SJSA1 (cell line): ENCODE measurements around the gene DHRS7B. TPM values are rescaled to one million over a fixed set of nuclear protein-coding genes. Genes with fewer than 3 reads are reported as not detected.

Experiments
- DNase-seq, 2 experiments: peaks; one replicate each; pipeline ENCODE4 v3.0.0-alpha.2; 2015 to 2020; ENCODE audit warnings: low spot score in 2 of 2, low read depth in 1 of 2
- H3K27ac ChIP-seq: fragments of 250-450 bp; sonication (Bioruptor Pico); 2 replicates; pipeline ENCODE4 v1.5.1; 2020; ENCODE audit warnings: mild to moderate bottlenecking, moderate library complexity
- H3K27me3 ChIP-seq: fragments of 250-450 bp; sonication (Bioruptor Pico); replicated peaks from 2 replicates; pipeline ENCODE4 v1.5.1; 2020; ENCODE audit warnings: mild to moderate bottlenecking, moderate library complexity
- H3K36me3 ChIP-seq: fragments of 250-450 bp; sonication (Bioruptor Pico); 2 replicates; pipeline ENCODE4 v1.5.1; 2020; ENCODE audit warnings: mild to moderate bottlenecking
- H3K4me1 ChIP-seq: fragments of 250-450 bp; sonication (Bioruptor Pico); replicated peaks from 2 replicates; pipeline ENCODE4 v1.6.1; 2021; ENCODE audit warnings: mild to moderate bottlenecking
- H3K4me3 ChIP-seq: fragments of 250-450 bp; sonication (Bioruptor Pico); 2 replicates; pipeline ENCODE4 v1.5.1; 2020; ENCODE audit warnings: mild to moderate bottlenecking
- H3K9me3 ChIP-seq: fragments of 250-450 bp; sonication (Bioruptor Pico); replicated peaks from 2 replicates; pipeline ENCODE4 v1.5.1; 2020; ENCODE audit warnings: mild to moderate bottlenecking
- total RNA-seq: library from RNA; depleted of rRNA; stranded (reverse); fragments of >200 nt; shearing (Covaris generic); gene quantifications from 2 replicates; pipeline ENCODE4 v1.2.3, GENCODE V29; 2014

Gene DHRS7B
- total RNA-seq, 1 experiment from 2014 or later, result 33.8 TPM

DNA sequence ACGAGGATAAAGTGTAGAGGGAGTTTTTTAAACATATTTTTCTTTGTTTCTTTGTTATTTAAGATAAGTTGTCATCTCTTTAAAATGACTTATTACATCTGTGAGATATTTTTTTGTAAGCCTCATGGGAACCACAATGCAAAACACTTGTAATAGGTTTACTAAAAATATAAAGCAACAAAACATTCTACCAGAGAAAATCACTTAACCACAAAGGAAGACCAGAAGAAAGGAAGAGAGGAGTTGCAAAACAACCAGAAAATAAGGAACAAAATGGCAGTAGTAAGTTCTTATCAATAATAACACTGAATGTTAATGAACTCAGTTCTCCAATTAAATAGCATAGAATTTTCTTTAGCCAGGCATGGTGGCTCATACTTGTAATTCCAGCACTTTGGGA lies 22.9 kb downstream of the DHRS7B start:
- H3K4me3 ChIP-seq, result no peak overlapping the region
- no peaks in the 10 kb centered on the region for H3K36me3 ChIP-seq
- H3K9me3 ChIP-seq, result no peaks in the 10 kb centered on the region
- no peak overlapping the region for H3K27ac ChIP-seq
- H3K27me3 ChIP-seq, result no peaks in the 10 kb centered on the region
- H3K4me1 ChIP-seq, result no peaks in the 10 kb centered on the region
- no peak for DNase-seq

DNA sequence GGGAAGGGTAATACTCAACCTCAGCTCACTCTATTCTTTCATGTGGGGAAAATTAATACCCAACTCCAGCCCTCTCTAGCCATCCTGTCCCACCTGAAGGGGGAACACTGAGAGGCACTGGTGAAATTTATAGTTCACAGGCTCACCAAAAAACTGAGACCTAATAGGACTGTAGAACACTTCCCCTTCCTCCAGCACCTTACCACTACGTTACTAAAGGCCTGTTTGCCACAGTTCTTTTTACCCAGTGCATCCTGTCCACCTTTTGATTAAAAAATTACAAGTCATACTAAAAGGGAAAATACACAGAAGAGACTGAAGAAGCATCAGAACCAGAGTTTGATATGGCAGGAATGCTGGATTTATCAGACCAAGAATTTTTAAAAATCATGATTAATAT lies 26.0 kb downstream of the DHRS7B start:
- H3K4me1 ChIP-seq, result no peaks in the 10 kb centered on the region
- no peak overlapping the region for H3K4me3 ChIP-seq
- no peaks in the 10 kb centered on the region for H3K36me3 ChIP-seq
- H3K9me3 ChIP-seq, result no peaks in the 10 kb centered on the region
- no peak overlapping the region for H3K27ac ChIP-seq
- DNase-seq, result no peak
- H3K27me3 ChIP-seq, result no peaks in the 10 kb centered on the region

GRCh38 chr17:21157586-21158370 lies 31.0 kb downstream of the DHRS7B start:
- DNase-seq, result no peak
- Histone ChIP-seq H3K27ac (no peak overlapping the region), H3K4me3 (no peak overlapping the region), H3K27me3 (no peaks in the 10 kb centered on the region), H3K36me3 (no peaks in the 10 kb centered on the region), H3K4me1 (no peaks in the 10 kb centered on the region), H3K9me3 (no peaks in the 10 kb centered on the region)

- Histone ChIP-seq H3K4me3 (no peak overlapping the region), H3K4me1 (no peaks in the 10 kb centered on the region), H3K36me3 (no peaks in the 10 kb centered on the region), H3K27ac (no peak overlapping the region), H3K27me3 (no peaks in the 10 kb centered on the region), H3K9me3 (no peaks in the 10 kb centered on the region)
- DNase-seq, result no peak
Observed at GRCh38 chr17:21160401-21160800, 33.6 kb downstream of the DHRS7B start.

- DNase-seq, result no peak
- no peaks in the 10 kb centered on the region for H3K36me3 ChIP-seq
- no peaks in the 10 kb centered on the region for H3K4me1 ChIP-seq
- no peaks in the 10 kb centered on the region for H3K27me3 ChIP-seq
- H3K4me3 ChIP-seq, result no peak overlapping the region
- H3K27ac ChIP-seq, result no peak overlapping the region
- H3K9me3 ChIP-seq, result no peaks in the 10 kb centered on the region
Observed at GRCh38 chr17:21161498-21162393, 35.0 kb downstream of the DHRS7B start.

DNA sequence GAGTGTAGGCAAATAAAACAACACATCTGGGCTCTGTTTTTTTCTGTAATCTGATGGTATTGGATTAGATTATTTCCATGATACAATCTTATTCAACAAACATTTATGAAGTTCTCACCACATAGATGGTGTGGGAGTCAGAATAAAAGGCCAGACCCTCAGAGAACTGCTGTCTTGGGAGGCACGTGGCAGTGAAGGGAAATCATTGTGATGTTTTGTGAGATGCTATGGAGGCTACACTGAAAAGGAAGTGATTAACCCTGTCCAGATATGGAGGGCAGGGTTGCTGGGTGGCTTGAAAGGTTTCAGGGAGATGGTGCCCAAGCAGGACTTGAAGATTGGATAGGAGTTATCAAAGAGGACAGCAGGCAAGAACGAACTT lies 35.6 kb downstream of the DHRS7B start:
- Histone ChIP-seq H3K27me3 (no peaks in the 10 kb centered on the region), H3K36me3 (no peaks in the 10 kb centered on the region), H3K4me1 (no peaks in the 10 kb centered on the region), H3K4me3 (no peak overlapping the region), H3K27ac (no peak overlapping the region), H3K9me3 (no peaks in the 10 kb centered on the region)
- no peak for DNase-seq

DNA sequence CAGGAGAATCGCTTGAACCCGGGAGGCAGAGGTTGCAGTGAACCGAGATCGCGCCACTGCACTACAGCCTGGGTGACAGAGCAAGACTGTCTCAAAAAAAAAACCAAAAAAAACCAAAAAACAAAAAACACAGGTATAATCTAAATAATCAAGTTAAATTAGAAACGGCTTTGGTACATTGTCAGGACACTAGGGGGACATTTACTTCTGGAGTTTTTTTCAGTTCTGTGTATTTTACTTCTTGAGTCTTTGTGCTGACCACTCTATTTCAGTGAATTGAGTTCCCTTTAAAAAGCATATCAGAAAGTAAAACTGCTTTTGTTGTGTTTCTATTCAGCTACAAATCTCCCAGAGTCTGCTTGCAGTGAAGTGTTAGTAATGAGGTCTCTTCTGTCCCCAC lies 36.3 kb downstream of the DHRS7B start:
- no peak overlapping the region for H3K27ac ChIP-seq
- no peak for DNase-seq

DNA sequence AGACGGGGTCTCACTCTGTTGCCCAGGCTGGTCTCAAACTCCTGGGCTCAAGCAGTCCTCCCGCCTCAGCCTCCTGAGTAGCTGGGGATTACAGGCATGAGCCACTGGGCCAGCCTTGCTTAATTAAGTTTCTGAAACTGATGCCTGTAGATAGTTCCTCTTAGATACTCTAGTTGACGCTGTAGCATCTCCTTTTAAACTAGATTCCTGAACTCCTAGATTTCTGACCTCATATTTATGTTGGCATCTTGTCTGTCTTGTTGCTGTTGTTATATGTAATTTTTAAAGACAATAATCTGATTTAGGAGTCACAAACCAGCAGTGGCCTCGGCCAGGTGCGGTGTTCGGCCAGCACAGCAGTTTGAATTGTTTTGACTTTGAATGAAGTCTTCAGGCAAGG lies 37.5 kb downstream of the DHRS7B start:
- H3K9me3 ChIP-seq, result no peaks in the 10 kb centered on the region
- H3K4me1 ChIP-seq, result no peaks in the 10 kb centered on the region
- no peak overlapping the region for H3K27ac ChIP-seq
- no peak for DNase-seq
- H3K36me3 ChIP-seq, result no peaks in the 10 kb centered on the region
- H3K4me3 ChIP-seq, result no peak overlapping the region
- H3K27me3 ChIP-seq, result no peaks in the 10 kb centered on the region

More for the DNA sequence above, 36.3 kb downstream of the DHRS7B start:
- Histone ChIP-seq H3K4me3 (no peak overlapping the region), H3K9me3 (no peaks in the 10 kb centered on the region), H3K36me3 (no peaks in the 10 kb centered on the region), H3K27me3 (no peaks in the 10 kb centered on the region), H3K4me1 (no peaks in the 10 kb centered on the region)

- Histone ChIP-seq H3K4me3 (no peak overlapping the region), H3K27me3 (no peaks in the 10 kb centered on the region), H3K36me3 (no peaks in the 10 kb centered on the region), H3K4me1 (no peaks in the 10 kb centered on the region), H3K27ac (no peak overlapping the region), H3K9me3 (no peaks in the 10 kb centered on the region)
- no peak for DNase-seq
Observed at GRCh38 chr17:21164620-21165019, 37.9 kb downstream of the DHRS7B start.

DNA sequence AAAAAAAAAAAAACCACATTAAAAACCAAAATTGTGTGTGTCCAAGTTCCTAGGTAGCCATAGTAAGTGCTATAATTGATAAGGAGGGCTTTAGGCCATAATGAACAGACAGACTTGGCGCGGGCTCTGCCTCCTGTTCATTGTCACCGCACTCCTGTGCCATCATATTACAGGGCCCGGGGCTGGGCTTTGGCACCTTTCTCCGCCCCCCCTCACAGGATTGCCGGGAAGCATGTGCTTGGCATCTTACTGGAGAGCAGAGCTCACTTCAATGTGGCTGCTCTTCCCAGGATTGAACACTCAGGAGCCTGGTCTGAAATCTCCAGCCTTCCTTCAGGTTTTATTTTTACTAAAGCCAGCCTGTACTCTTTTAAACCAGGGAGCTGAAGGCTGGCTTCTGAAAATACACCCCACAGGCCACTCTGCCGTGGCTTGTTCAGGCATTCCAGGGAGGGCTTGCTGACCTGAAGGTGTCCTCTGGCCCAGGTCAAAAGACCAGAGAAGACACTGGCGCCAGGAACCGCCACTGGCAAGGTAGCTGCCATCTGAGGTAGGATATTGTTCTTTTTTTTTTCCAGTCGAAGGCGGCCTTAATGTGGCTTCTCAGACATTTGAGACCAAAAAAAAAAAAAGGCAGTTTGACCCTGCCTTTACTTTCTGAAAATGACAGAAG lies 39.3 kb downstream of the DHRS7B start:
- Histone ChIP-seq H3K4me1 (no peaks in the 10 kb centered on the region), H3K27me3 (no peaks in the 10 kb centered on the region), H3K9me3 (no peaks in the 10 kb centered on the region), H3K36me3 (no peaks in the 10 kb centered on the region), H3K4me3 (no peak overlapping the region), H3K27ac (no peak overlapping the region)
- DNase-seq, result peak in 1 of 2 experiments; percentile 30

GRCh38 chr17:21166595-21167210 lies 39.9 kb downstream of the DHRS7B start:
- no peaks in the 10 kb centered on the region for H3K4me1 ChIP-seq
- no peaks in the 10 kb centered on the region for H3K27me3 ChIP-seq
- H3K9me3 ChIP-seq, result no peaks in the 10 kb centered on the region
- H3K27ac ChIP-seq, result no peak overlapping the region
- no peaks in the 10 kb centered on the region for H3K36me3 ChIP-seq
- no peak for DNase-seq
- no peak overlapping the region for H3K4me3 ChIP-seq

DNA sequence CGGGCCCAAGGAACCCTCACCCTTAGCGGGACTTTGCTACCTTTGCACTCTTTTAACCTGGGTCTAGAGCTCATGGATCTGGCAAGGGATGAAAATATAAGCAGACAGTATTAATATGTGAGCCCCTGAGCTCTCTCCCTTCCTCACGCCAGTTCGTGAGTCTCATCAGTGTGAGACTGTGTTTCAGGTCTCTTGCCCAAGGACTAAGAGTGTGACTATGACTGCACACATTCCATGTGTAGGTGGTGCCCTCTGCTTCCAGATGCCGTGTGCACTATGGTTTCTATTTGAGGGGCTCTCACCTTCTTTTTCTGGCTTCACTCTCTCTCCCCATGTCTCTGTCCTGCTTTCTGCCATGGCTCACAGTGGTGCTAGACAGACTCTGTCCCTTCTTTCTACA lies 40.5 kb downstream of the DHRS7B start:
- Histone ChIP-seq H3K27ac (no peak overlapping the region), H3K4me3 (no peak overlapping the region), H3K27me3 (no peaks in the 10 kb centered on the region), H3K9me3 (no peaks in the 10 kb centered on the region), H3K36me3 (no peaks in the 10 kb centered on the region), H3K4me1 (no peaks in the 10 kb centered on the region)
- DNase-seq, result no peak

GRCh38 chr17:21168555-21168865 lies 41.7 kb downstream of the DHRS7B start:
- Histone ChIP-seq H3K9me3 (no peaks in the 10 kb centered on the region), H3K27me3 (no peaks in the 10 kb centered on the region), H3K36me3 (0 out of 2 replicates have a peak, but pooled peaks cover 3% of the 10 kb centered on the region), H3K4me1 (no peaks in the 10 kb centered on the region), H3K4me3 (no peak overlapping the region), H3K27ac (no peak overlapping the region)
- peak in 1 of 2 experiments; percentile 21 for DNase-seq
